Epithelial cell of proximal tubule (primary cell): ENCODE data around the gene LIPT1. TPM values are rescaled to one million over a fixed set of nuclear protein-coding genes. Genes with fewer than 3 reads are reported as not detected.
A peak's percentile ranks its signal among the peaks of the same experiment; 100 is the strongest.
"Not testable (repeated sequence)": the region's sequence is repeated elsewhere in the genome, so short reads cannot be mapped to it uniquely, and the experiment has no call there.

ENCODE experiments used
- DNase-seq: peaks from one replicate; pipeline ENCODE4 v3.0.0-alpha.2; 2011; ENCODE audit warnings: low read depth
- H3K4me3 ChIP-seq: 2 replicates; pipeline ENCODE4 v1.5.1; 2011; ENCODE audit warnings: low read depth, mild to moderate bottlenecking, low read length
- CTCF ChIP-seq: conservative IDR thresholded peaks from 2 replicates; pipeline ENCODE4 v1.5.1; 2012; ENCODE audit warnings: low read depth, mild to moderate bottlenecking, low read length
- total RNA-seq: library from RNA; depleted of rRNA; stranded (reverse); fragments of >200 nt; gene quantifications from 2 replicates; pipeline ENCODE4 v1.2.3, GENCODE V29; 2015

Gene LIPT1
- 3.9 and 11.8 TPM in 2 replicates for total RNA-seq

GRCh38 chr2:99154643-99155536, at the start of gene LIPT1, which contains the start of gene TSGA10:
TSS of gene LIPT1 (plus strand) at chr2:99154967. CDS start at chr2:99161958, 6,991 bp downstream.
TSS of gene TSGA10 (minus strand) at chr2:99154942. CDS start at chr2:99109439, 45,503 bp downstream.
- peak; percentile 51 for DNase-seq
- peak; percentile 31 for TF ChIP-seq CTCF
- peak within 1 kb of the TSS; percentile 74 for H3K4me3 ChIP-seq

DNA sequence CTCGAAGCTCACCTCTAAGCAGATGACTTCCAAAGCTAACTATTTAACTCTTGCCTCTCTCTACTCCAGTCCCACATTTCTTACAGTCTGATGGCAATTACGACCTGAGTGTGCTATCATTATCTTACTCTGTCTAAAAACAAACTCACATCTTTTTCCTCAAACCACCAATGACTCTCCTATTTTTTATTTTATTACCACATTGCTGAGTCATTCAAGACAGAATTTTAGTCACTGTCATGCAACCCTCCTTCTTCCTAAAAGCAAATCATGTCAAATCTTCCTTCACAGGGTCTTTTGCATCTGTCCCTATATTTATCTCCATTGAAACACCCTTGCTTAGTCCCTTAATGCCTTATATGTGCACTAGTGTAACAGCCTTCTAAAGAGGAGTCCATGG, 47.9 kb upstream of the LIPT1 start:
- TF ChIP-seq CTCF: no peak
- no peak overlapping the region for H3K4me3 ChIP-seq
- no peak for DNase-seq

DNA sequence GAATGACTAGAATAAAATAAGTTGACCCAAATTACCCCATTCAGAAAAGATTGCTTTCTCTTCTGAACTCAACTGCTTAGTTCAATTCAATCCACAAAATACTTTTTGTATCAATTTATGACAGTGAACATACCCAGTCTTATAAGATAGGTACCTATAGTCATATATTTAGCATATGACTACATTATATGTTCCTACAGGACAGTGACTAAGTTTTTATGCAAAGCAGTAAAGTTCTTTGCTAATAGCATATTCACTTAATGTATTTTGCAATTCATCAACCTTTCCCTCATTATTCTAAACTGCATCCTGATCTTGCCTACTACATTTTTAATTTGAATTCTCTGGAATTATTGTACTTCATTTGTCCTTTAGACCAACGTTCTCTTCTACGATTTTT, 43.5 kb upstream of the LIPT1 start:
- TF ChIP-seq CTCF: no peak
- no peak for DNase-seq

GRCh38 chr2:99111945-99112344, 42.8 kb upstream of the LIPT1 start:
- no peak for DNase-seq
- no peak overlapping the region for H3K4me3 ChIP-seq
- TF ChIP-seq CTCF: no peak

More for the DNA sequence above, 43.5 kb upstream of the LIPT1 start:
- H3K4me3 ChIP-seq: no peak overlapping the region

- no peak overlapping the region for H3K4me3 ChIP-seq
- no peak for TF ChIP-seq CTCF
- DNase-seq: no peak
Observed at GRCh38 chr2:99112617-99113016, 42.1 kb upstream of the LIPT1 start.

DNA sequence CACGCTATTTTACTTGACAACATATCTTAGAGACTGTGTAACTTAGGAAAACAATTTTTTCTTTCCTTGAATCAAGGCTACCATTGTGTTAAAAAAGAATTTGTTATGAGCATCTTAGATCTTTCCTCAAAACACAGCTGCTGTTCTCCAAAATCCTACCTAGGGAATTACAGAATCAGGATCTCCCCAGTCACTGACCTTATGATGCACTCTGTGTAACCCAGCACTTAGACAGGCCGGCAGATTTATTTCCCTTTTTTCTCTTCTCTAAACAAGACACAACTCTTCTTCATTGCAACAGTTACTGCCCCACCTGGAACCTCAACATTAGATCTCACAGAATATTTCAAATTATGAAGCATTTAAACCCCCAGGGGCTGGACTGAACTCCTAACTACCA, 26.8 kb upstream of the LIPT1 start:
- no peak for DNase-seq
- H3K4me3 ChIP-seq: no peak overlapping the region
- TF ChIP-seq CTCF: no peak

GRCh38 chr2:99135044-99135556, 19.7 kb upstream of the LIPT1 start:
- H3K4me3 ChIP-seq, DNase-seq: not testable (repeated sequence)
